CD4-positive, CD25-positive, alpha-beta regulatory T cell (primary cell): ENCODE results near the gene RHBG. TPM values are rescaled to one million over a fixed set of nuclear protein-coding genes. Genes with fewer than 3 reads are reported as not detected.

Experiments
- ATAC-seq, 2 donors: fragments of 150-1000 bp; cut with Tn5 transposase; one replicate each; pipeline ENCODE4 v1.10.0; 2021; ENCODE audit warnings: low read depth in 2 of 2, moderate number of reproducible peaks in 2 of 2, moderate library complexity in 1 of 2
- DNase-seq, 3 donors: peaks; one replicate each; pipeline versions ENCODE4 v3.0.0 to v3.0.0-alpha.2; 2012 to 2022; ENCODE audit warnings: mixed read lengths in 1 of 3
- H3K27ac ChIP-seq: one replicate; pipeline ENCODE4 v1.7.0; 2013; ENCODE audit warnings: mild to moderate bottlenecking, low read length; ENCODE audit not compliant: insufficient read depth, poor library complexity, severe bottlenecking
- H3K27me3 ChIP-seq: one replicate; pipeline ENCODE4 v1.7.0; 2013; ENCODE audit warnings: low read length; ENCODE audit not compliant: control insufficient read depth, insufficient read depth
- H3K36me3 ChIP-seq: one replicate; pipeline ENCODE4 v1.7.0; 2013; ENCODE audit warnings: mild to moderate bottlenecking, low read length, moderate library complexity; ENCODE audit not compliant: control insufficient read depth, insufficient read depth
- H3K4me1 ChIP-seq: 2 replicates; pipeline ENCODE4 v1.7.0; 2013; ENCODE audit warnings: mild to moderate bottlenecking, low read length; ENCODE audit not compliant: insufficient read depth, control insufficient read depth, poor library complexity, severe bottlenecking
- H3K4me3 ChIP-seq: one replicate; pipeline ENCODE4 v1.7.0; 2013; ENCODE audit warnings: low read depth, mild to moderate bottlenecking, low read length, moderate library complexity
- H3K9me3 ChIP-seq, 2 experiments: 1 replicate in 1 of 2; 2 replicates in 1 of 2; pipeline ENCODE4 v1.7.0; 2013; ENCODE audit warnings: low read length in 2 of 2, mild to moderate bottlenecking in 1 of 2, moderate library complexity in 1 of 2; ENCODE audit not compliant: control insufficient read depth in 2 of 2
- H3K27ac Mint-ChIP-seq, 3 donors: one replicate each; pipeline ENCODE4 v1.8.0; 2020 to 2022; ENCODE audit warnings: mild to moderate bottlenecking in 3 of 3, mixed read lengths in 3 of 3, moderate library complexity in 2 of 3
- H3K27me3 Mint-ChIP-seq: one replicate; pipeline ENCODE4 v1.8.0; 2022; ENCODE audit warnings: mild to moderate bottlenecking, mixed read lengths
- H3K36me3 Mint-ChIP-seq: one replicate; pipeline ENCODE4 v1.8.0; 2020; ENCODE audit warnings: mixed read lengths
- H3K4me1 Mint-ChIP-seq, 4 donors: one replicate each; pipeline ENCODE4 v1.8.0; 2020 to 2022; ENCODE audit warnings: mixed read lengths in 4 of 4, mild to moderate bottlenecking in 1 of 4
- H3K4me3 Mint-ChIP-seq, 4 donors: one replicate each; pipeline ENCODE4 v1.8.0; 2020 to 2022; ENCODE audit warnings: mild to moderate bottlenecking in 4 of 4, mixed read lengths in 4 of 4, moderate library complexity in 3 of 4
- H3K9me3 Mint-ChIP-seq, 7 donors: one replicate each; pipeline ENCODE4 v1.8.0; 2020 to 2022; ENCODE audit warnings: mixed read lengths in 7 of 7, mild to moderate bottlenecking in 3 of 7, moderate library complexity in 2 of 7
- polyA plus RNA-seq, 4 donors: library from polyadenylated mRNA; unstranded; fragments of 300-500 nt; fragmentation: Illumina TruSeq; gene quantifications; one replicate each; pipeline ENCODE4 v1.2.3, GENCODE V29; 2021
- total RNA-seq: library from RNA; stranded (reverse); gene quantifications from one replicate; pipeline ENCODE4 v1.2.3, GENCODE V29; 2022

RHBG gene
- total and polyA plus RNA-seq, 5 donors from 2014 or later, result not detected

- no peak overlapping the region for H3K27ac Mint-ChIP-seq
- peaks cover 0 to 11% (median 0%) of the 10 kb centered on the region in 7 donors for H3K9me3 Mint-ChIP-seq
- DNase-seq, result no peak
- no peaks in the 10 kb centered on the region for H3K4me1 Mint-ChIP-seq
- peaks cover 20% of the 10 kb centered on the region for H3K27me3 ChIP-seq
- H3K27me3 Mint-ChIP-seq, result peaks cover 56% of the 10 kb centered on the region
- H3K9me3 ChIP-seq, result no peaks in the 10 kb centered on the region
- H3K4me3 ChIP-seq, result no peak overlapping the region
- H3K27ac ChIP-seq, result no peak overlapping the region
- ATAC-seq, result no peak
- no peaks in the 10 kb centered on the region for H3K36me3 Mint-ChIP-seq
- H3K4me3 Mint-ChIP-seq, result no peak overlapping the region
- H3K36me3 ChIP-seq, result no peaks in the 10 kb centered on the region
- no peaks in the 10 kb centered on the region for H3K4me1 ChIP-seq
These were observed 44.6 kb downstream of the RHBG start for GRCh38 chr1:156413391-156414246.

- Mint-ChIP-seq H3K4me1 (peaks cover 0 to 9% (median 3%) of the 10 kb centered on the region in 4 donors), H3K27ac (no peak overlapping the region), H3K9me3 (peaks cover 0 to 8% (median 0%) of the 10 kb centered on the region in 7 donors), H3K4me3 (no peak overlapping the region), H3K36me3 (no peaks in the 10 kb centered on the region), H3K27me3 (peaks cover 66% of the 10 kb centered on the region)
- Histone ChIP-seq H3K9me3 (no peaks in the 10 kb centered on the region), H3K36me3 (no peaks in the 10 kb centered on the region), H3K27me3 (peaks cover 22% of the 10 kb centered on the region), H3K27ac (no peak overlapping the region), H3K4me1 (peaks cover under 1% of the 10 kb centered on the region), H3K4me3 (no peak overlapping the region)
- ATAC-seq (no peak), DNase-seq (no peak)
These were observed 45.6 kb downstream of the RHBG start for GRCh38 chr1:156414461-156415064.

- peaks cover 77% of the 10 kb centered on the region for H3K27me3 Mint-ChIP-seq
- Histone ChIP-seq H3K27ac (no peak overlapping the region), H3K4me1 (peaks cover 25% of the 10 kb centered on the region), H3K27me3 (peaks cover 26% of the 10 kb centered on the region), H3K9me3 (no peaks in the 10 kb centered on the region), H3K4me3 (no peak overlapping the region), H3K36me3 (no peaks in the 10 kb centered on the region)
- peak overlapping the region in 1 of 4 donors; percentile 5 for H3K4me3 Mint-ChIP-seq
- H3K4me1 Mint-ChIP-seq, result peaks cover 0 to 27% (median 14%) of the 10 kb centered on the region in 4 donors
- peaks cover 0 to 6% (median 0%) of the 10 kb centered on the region in 7 donors for H3K9me3 Mint-ChIP-seq
- H3K36me3 Mint-ChIP-seq, result no peaks in the 10 kb centered on the region
- no peak overlapping the region for H3K27ac Mint-ChIP-seq
- DNase-seq, result no peak
- no peak for ATAC-seq
These were observed 48.0 kb downstream of the RHBG start for GRCh38 chr1:156416993-156417392.

GRCh38 chr1:156417401-156418020 lies 48.5 kb downstream of the RHBG start:
- H3K4me1 Mint-ChIP-seq, result peaks cover 0 to 30% (median 15%) of the 10 kb centered on the region in 4 donors
- H3K36me3 Mint-ChIP-seq, result no peaks in the 10 kb centered on the region
- no peak for DNase-seq
- H3K27me3 Mint-ChIP-seq, result peaks cover 82% of the 10 kb centered on the region
- Histone ChIP-seq H3K4me3 (no peak overlapping the region), H3K36me3 (no peaks in the 10 kb centered on the region), H3K9me3 (no peaks in the 10 kb centered on the region), H3K27ac (no peak overlapping the region), H3K27me3 (peaks cover 31% of the 10 kb centered on the region), H3K4me1 (peaks cover 25% of the 10 kb centered on the region)
- no peak for ATAC-seq
- peak overlapping the region in 1 of 4 donors; percentile 20 for H3K4me3 Mint-ChIP-seq
- H3K27ac Mint-ChIP-seq, result no peak overlapping the region
- H3K9me3 Mint-ChIP-seq, result peaks cover 0 to 4% (median 0%) of the 10 kb centered on the region in 7 donors

GRCh38 chr1:156418416-156419070 lies 49.5 kb downstream of the RHBG start:
- Histone ChIP-seq H3K4me1 (peaks cover 25% of the 10 kb centered on the region), H3K4me3 (no peak overlapping the region), H3K27ac (no peak overlapping the region), H3K27me3 (peaks cover 40% of the 10 kb centered on the region), H3K9me3 (no peaks in the 10 kb centered on the region), H3K36me3 (no peaks in the 10 kb centered on the region)
- peak overlapping the region; percentile 53 to 90 (median 84) for H3K4me3 Mint-ChIP-seq
- ATAC-seq (no peak), DNase-seq (no peak)
- H3K36me3 Mint-ChIP-seq, result no peaks in the 10 kb centered on the region
- no peak overlapping the region for H3K27ac Mint-ChIP-seq
- peaks cover 0 to 4% (median 0%) of the 10 kb centered on the region in 7 donors for H3K9me3 Mint-ChIP-seq
- peaks cover 92% of the 10 kb centered on the region for H3K27me3 Mint-ChIP-seq
- H3K4me1 Mint-ChIP-seq, result peaks cover 0 to 31% (median 15%) of the 10 kb centered on the region in 4 donors

GRCh38 chr1:156419854-156420204 lies 50.8 kb downstream of the RHBG start:
- Histone ChIP-seq H3K4me3 (peak overlapping the region; percentile 75), H3K4me1 (peaks cover 25% of the 10 kb centered on the region), H3K9me3 (no peaks in the 10 kb centered on the region), H3K27me3 (peaks cover 49% of the 10 kb centered on the region), H3K36me3 (no peaks in the 10 kb centered on the region), H3K27ac (no peak overlapping the region)
- peaks cover 95% of the 10 kb centered on the region for H3K27me3 Mint-ChIP-seq
- H3K27ac Mint-ChIP-seq, result peak overlapping the region in 1 of 3 donors; percentile 70
- H3K4me1 Mint-ChIP-seq, result peaks cover 0 to 32% (median 15%) of the 10 kb centered on the region in 4 donors
- no peaks in the 10 kb centered on the region for H3K36me3 Mint-ChIP-seq
- H3K9me3 Mint-ChIP-seq, result peaks cover 0 to 1% (median 0%) of the 10 kb centered on the region in 7 donors
- H3K4me3 Mint-ChIP-seq, result peak overlapping the region; percentile 88 to 98 (median 92)
- ATAC-seq (peak; percentile 7 to 11), DNase-seq (peak in 1 of 3 donors; percentile 26)
